ENCODE data around the gene ZFR. TPM values are rescaled to one million over a fixed set of nuclear protein-coding genes. Genes with fewer than 3 reads are reported as not detected.
"Not testable (repeated sequence)": the region's sequence is repeated elsewhere in the genome, so short reads cannot be mapped to it uniquely, and the experiment has no call there.

ZFR gene
- total RNA-seq, 1 experiment from 2014 or later, result 83.1 TPM

GRCh38 chr5:32413466-32414263 lies 30.9 kb downstream of the ZFR start:
- DNase-seq (ENCODE audit: low read depth), result no peak

GRCh38 chr5:32410630-32411029 lies 33.9 kb downstream of the ZFR start:
- no peak for DNase-seq (ENCODE audit: low read depth)

GRCh38 chr5:32406650-32407049 lies 37.9 kb downstream of the ZFR start:
- no peak for DNase-seq (ENCODE audit: low read depth)

- no peak for DNase-seq (ENCODE audit: low read depth)
Observed at GRCh38 chr5:32405507-32405906, 39.0 kb downstream of the ZFR start.

GRCh38 chr5:32403760-32404159 lies 40.8 kb downstream of the ZFR start:
- no peak for DNase-seq (ENCODE audit: low read depth)

GRCh38 chr5:32400401-32400800 lies 44.1 kb downstream of the ZFR start:
- DNase-seq (ENCODE audit: low read depth), result no peak

GRCh38 chr5:32398754-32399153 lies 45.8 kb downstream of the ZFR start:
- DNase-seq (ENCODE audit: low read depth), result not testable (repeated sequence)

- no peak for DNase-seq (ENCODE audit: low read depth)
Observed at GRCh38 chr5:32394981-32395380, 49.6 kb downstream of the ZFR start.

GRCh38 chr5:32392039-32392438 lies 52.5 kb downstream of the ZFR start:
- DNase-seq (ENCODE audit: low read depth), result no peak

GRCh38 chr5:32390819-32391591 lies 53.5 kb downstream of the ZFR start:
- DNase-seq (ENCODE audit: low read depth), result peak; percentile 85

- peak; percentile 8 for DNase-seq (ENCODE audit: low read depth)
Observed at GRCh38 chr5:32388432-32389129, 56.0 kb downstream of the ZFR start.

- no peak for DNase-seq (ENCODE audit: low read depth)
Observed at GRCh38 chr5:32387841-32388240, 56.7 kb downstream of the ZFR start.

- DNase-seq (ENCODE audit: low read depth), result no peak
Observed at GRCh38 chr5:32387211-32387610, 57.3 kb downstream of the ZFR start.

GRCh38 chr5:32384621-32385020 lies 59.9 kb downstream of the ZFR start:
- DNase-seq (ENCODE audit: low read depth), result no peak

GRCh38 chr5:32383586-32383985 lies 61.0 kb downstream of the ZFR start:
- no peak for DNase-seq (ENCODE audit: low read depth)

GRCh38 chr5:32383065-32383464 lies 61.5 kb downstream of the ZFR start:
- no peak for DNase-seq (ENCODE audit: low read depth)

- DNase-seq (ENCODE audit: low read depth), result no peak
Observed at GRCh38 chr5:32379421-32379820, 65.1 kb downstream of the ZFR start.

GRCh38 chr5:32378966-32379365 lies 65.6 kb downstream of the ZFR start:
- DNase-seq (ENCODE audit: low read depth), result no peak

- DNase-seq (ENCODE audit: low read depth), result no peak
Observed at GRCh38 chr5:32369542-32370155, 74.9 kb downstream of the ZFR start.

GRCh38 chr5:32369032-32369431 lies 75.5 kb downstream of the ZFR start:
- DNase-seq (ENCODE audit: low read depth), result no peak

- not testable (repeated sequence) for DNase-seq (ENCODE audit: low read depth)
Observed at GRCh38 chr5:32367271-32367670, 77.3 kb downstream of the ZFR start.

- no peak for DNase-seq (ENCODE audit: low read depth)
Observed at GRCh38 chr5:32365623-32366022, 78.9 kb downstream of the ZFR start.
